Suprapubic skin (tissue), 3 donors: ENCODE results near the gene FYN.

ENCODE experiments used
- POLR2AphosphoS5 ChIP-seq, 3 donors: sonication (generic); formaldehyde crosslinking; IDR thresholded peaks; one replicate each; pipeline ENCODE4 v1.6.1; 2017; ENCODE audit warnings: antibody characterized with exemption in 3 of 3
- TF ChIP-seq, protein P1 (sequence below), 2 donors: fragments of 200-600 bp in 1 of 2; fragments of 450-650 bp in 1 of 2; sonication (generic) in 1 of 2; IDR thresholded peaks; one replicate each; pipeline ENCODE4 v1.5.1; 2016 to 2019; ENCODE audit warnings: antibody characterized with exemption in 2 of 2, mild to moderate bottlenecking in 1 of 2, moderate library complexity in 1 of 2

GRCh38 chr6:111788379-111789276, 84.6 kb downstream of the FYN start:
- TF ChIP-seq, protein P1, sequence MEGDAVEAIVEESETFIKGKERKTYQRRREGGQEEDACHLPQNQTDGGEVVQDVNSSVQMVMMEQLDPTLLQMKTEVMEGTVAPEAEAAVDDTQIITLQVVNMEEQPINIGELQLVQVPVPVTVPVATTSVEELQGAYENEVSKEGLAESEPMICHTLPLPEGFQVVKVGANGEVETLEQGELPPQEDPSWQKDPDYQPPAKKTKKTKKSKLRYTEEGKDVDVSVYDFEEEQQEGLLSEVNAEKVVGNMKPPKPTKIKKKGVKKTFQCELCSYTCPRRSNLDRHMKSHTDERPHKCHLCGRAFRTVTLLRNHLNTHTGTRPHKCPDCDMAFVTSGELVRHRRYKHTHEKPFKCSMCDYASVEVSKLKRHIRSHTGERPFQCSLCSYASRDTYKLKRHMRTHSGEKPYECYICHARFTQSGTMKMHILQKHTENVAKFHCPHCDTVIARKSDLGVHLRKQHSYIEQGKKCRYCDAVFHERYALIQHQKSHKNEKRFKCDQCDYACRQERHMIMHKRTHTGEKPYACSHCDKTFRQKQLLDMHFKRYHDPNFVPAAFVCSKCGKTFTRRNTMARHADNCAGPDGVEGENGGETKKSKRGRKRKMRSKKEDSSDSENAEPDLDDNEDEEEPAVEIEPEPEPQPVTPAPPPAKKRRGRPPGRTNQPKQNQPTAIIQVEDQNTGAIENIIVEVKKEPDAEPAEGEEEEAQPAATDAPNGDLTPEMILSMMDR (IDR thresholded peaks at IDR 0.05), result no peak
- no peak for TF ChIP-seq POLR2AphosphoS5 (IDR thresholded peaks at IDR 0.05)
